HPDE6-E6E7 (cell line): ENCODE measurements around the gene KIF16B.

Source experiments
- DNase-seq: peaks from one replicate; pipeline ENCODE4 v3.0.0; 2011; ENCODE audit warnings: missing footprints; ENCODE audit errors: extremely low spot score

Gene KIF16B

DNA sequence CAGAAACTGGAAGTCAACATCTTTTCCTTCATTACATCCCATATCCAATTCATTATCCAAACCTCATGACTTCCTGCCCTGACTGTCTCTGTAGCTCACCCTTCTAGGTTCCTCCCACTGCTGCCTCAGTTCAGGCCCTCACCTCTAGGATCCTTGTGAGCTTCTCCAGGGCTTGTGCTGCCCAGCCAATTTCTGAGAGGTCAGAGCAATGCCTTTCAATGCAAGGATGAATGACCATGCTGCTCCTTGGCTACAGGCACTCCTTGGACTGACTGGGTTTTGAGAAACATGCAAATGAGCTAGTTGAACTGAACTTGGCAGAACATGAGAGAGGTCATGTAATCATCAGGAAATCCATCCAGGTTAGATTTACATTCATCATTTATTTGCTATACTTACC, 173.4 kb downstream of the KIF16B start:
- no peak for DNase-seq

- DNase-seq, result no peak
These were observed 176.2 kb downstream of the KIF16B start for GRCh38 chr20:16397086-16397485.

GRCh38 chr20:16395366-16395765, 177.9 kb downstream of the KIF16B start:
- DNase-seq, result no peak

DNA sequence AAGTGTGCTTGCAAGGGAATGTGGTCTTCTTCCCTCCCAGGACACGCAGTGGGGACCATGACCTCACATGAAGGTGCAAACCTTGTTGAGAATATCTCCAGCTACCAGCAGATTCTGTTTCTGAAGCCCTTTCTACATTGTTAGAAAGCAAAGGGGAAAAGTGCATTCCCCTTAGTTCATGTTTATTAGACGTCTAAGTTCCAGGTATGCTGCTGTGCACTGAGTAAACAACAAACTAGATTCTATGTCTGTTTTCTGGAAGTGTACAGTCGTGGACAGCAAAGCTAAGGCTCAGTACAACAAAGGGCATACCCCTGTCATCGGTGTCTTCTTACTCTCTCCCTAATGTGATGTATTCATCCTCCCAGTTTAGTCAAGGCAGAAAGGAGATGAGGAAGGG, 178.5 kb downstream of the KIF16B start:
- no peak for DNase-seq

- DNase-seq, result no peak
These were observed 179.4 kb downstream of the KIF16B start for GRCh38 chr20:16393836-16394235.

DNA sequence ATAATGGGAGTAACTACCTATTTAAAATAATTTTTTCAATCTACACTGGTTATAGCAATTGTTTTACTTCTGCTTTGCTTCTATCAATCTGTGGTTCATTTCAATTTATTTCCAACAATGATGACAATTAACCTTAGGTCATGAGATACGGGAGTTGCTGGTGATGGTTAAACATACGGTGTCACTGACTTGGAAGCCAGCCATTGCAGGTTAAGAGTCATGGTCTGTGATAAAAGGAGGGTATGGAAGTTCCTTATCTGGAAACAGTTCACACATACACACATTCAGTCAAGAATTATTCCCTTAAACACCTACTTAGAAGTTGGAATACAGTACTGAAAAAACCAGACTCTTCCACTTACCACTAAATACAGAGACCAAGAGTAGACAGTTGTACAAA, 180.0 kb downstream of the KIF16B start:
- DNase-seq, result no peak

DNA sequence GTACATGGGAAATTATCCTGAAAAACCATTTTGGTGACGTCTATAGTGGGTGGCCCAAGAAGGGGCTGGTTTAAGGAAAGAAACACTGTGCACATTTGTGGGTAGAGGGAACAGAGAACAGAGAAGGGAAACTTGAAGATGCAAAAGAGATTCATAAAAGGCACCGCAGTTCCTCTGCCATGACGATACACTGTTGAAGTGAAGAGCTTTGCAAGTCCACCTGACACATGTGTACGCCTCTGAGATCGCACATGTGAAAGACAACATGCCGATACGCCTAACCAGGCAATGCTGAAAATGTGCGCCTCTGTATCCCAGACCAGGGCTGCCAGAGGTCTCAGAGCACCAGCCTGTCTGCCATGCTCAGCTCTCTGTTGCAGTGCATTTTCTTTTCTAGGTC, 180.9 kb downstream of the KIF16B start:
- no peak for DNase-seq

GRCh38 chr20:16390991-16391390, 182.3 kb downstream of the KIF16B start:
- DNase-seq, result no peak

DNA sequence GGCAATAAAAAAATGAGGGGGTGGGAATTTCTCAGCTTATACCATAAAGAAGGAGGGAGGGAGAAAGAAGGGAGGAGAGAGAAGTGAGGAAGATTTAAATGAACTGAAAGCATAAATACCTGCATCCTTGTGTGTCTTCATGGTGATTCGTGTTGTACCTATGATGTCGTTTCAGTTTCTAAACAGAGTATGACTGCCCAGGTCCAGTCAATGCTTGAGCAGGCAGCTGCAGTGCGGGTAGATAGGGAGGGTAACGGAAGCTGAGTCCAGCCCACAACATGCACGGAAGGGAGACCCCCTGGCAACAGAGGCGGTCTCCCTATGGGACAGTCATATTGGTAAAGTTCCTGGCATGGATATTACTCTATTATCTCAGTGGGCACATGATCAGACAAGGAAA, 184.5 kb downstream of the KIF16B start:
- no peak for DNase-seq

- no peak for DNase-seq
These were observed 185.6 kb downstream of the KIF16B start for GRCh38 chr20:16387666-16388065.

GRCh38 chr20:16385891-16386290, 187.4 kb downstream of the KIF16B start:
- no peak for DNase-seq

GRCh38 chr20:16385462-16385861, 187.8 kb downstream of the KIF16B start:
- no peak for DNase-seq

GRCh38 chr20:16381444-16381843, 191.8 kb downstream of the KIF16B start:
- no peak for DNase-seq

- DNase-seq, result no peak
These were observed 194.4 kb downstream of the KIF16B start for GRCh38 chr20:16378712-16379370.

DNA sequence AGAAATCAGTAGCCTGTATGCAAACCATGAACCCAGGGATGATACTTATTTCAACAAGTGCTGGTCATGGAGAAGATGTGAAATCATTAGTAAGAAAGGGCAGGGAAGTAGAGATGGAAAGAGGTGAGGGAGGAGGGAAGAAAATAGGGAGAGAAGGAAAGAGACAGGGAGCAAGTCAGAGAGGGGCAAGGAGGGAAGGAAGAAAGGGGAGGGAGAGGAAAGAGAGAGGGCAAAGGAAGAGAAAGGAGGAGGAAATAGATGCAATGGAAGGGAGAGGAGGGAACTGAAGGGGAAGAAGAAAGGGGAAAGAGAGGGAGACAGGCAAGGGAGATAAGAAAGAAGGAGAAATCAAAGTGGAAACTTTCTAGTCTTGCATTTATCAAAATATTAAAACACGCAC, 195.1 kb downstream of the KIF16B start:
- no peak for DNase-seq

GRCh38 chr20:16369441-16369840, 203.8 kb downstream of the KIF16B start:
- DNase-seq, result no peak

- no peak for DNase-seq
These were observed 204.5 kb downstream of the KIF16B start for GRCh38 chr20:16368645-16369292.

GRCh38 chr20:16367948-16368560, 205.2 kb downstream of the KIF16B start:
- DNase-seq, result no peak

- no peak for DNase-seq
These were observed 206.7 kb downstream of the KIF16B start for GRCh38 chr20:16366529-16366928.

GRCh38 chr20:16364320-16364687, 208.9 kb downstream of the KIF16B start:
- DNase-seq, result no peak

DNA sequence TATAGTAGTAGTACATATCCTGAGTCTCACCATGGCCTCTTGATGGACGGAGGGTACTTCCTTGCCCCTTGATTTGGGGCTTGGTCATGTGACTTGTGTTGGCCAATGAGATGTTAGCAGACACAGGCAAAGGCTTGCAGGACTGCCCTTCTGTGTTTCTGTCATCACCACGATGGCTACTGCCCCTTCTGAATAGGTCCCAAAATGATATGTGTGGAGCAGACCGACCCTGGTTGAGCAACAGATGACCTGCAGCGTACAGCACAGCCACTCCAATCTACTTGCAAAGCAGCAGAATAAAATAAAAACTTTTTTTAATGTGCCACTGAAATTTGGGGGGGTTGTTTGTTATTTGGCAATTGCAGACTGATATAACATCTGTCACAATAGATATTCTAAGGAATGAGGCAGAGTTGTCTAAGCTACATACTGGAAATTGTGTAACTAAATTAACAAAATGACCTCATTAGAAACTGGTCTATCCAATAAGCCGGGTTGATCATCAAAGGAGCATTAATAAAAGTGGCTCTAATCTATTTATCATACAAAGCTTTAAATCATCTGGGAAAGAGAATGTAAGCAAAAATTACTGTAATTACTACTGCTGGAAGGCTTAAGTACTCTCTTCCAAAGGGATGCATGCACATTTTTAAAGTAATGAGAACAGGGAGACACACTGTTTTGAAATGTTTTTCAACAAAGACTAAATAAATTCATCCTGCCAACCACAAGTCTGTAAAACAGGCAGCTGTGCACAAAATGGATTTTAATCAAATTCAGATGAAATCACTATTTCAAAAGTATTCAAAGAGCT, 209.5 kb downstream of the KIF16B start:
- DNase-seq, result no peak

GRCh38 chr20:16362642-16363041, 210.6 kb downstream of the KIF16B start:
- no peak for DNase-seq

GRCh38 chr20:16360668-16361067, 212.6 kb downstream of the KIF16B start:
- no peak for DNase-seq
